Thymus (tissue), 11 donors: Measurements from ENCODE around the gene RNF40. TPM values are rescaled to one million over a fixed set of nuclear protein-coding genes. Genes with fewer than 3 reads are reported as not detected.
"Not testable (repeated sequence)": the region's sequence is repeated elsewhere in the genome, so short reads cannot be mapped to it uniquely, and the experiment has no call there.

ENCODE experiments used
- DNase-seq, 9 donors: peaks; one replicate each; pipeline ENCODE4 v3.0.0-alpha.2; 2013; ENCODE audit warnings: low spot score in 9 of 9, low read depth in 6 of 9, missing footprints in 1 of 9
- H3K27ac ChIP-seq, 2 donors: one replicate each; pipeline ENCODE4 v1.5.1; 2013; ENCODE audit warnings: control low read depth in 1 of 2, low read depth in 1 of 2, low read length in 1 of 2, mild to moderate bottlenecking in 1 of 2, moderate library complexity in 1 of 2
- H3K27me3 ChIP-seq, 2 donors: one replicate each; pipeline ENCODE4 v1.5.1; 2013; ENCODE audit warnings: low read length in 1 of 2; ENCODE audit not compliant: control insufficient read depth in 2 of 2, insufficient read depth in 1 of 2
- H3K36me3 ChIP-seq, 2 donors: one replicate each; pipeline ENCODE4 v1.5.1; 2013; ENCODE audit warnings: low read length in 1 of 2, mild to moderate bottlenecking in 1 of 2, moderate library complexity in 1 of 2; ENCODE audit not compliant: control insufficient read depth in 2 of 2, insufficient read depth in 2 of 2
- H3K4me1 ChIP-seq, 2 donors: one replicate each; pipeline ENCODE4 v1.5.1; 2013; ENCODE audit warnings: low read length in 2 of 2; ENCODE audit not compliant: control insufficient read depth in 2 of 2, insufficient read depth in 2 of 2
- H3K4me3 ChIP-seq, 2 donors: one replicate each; pipeline ENCODE4 v1.5.1; 2013; ENCODE audit warnings: low read length in 2 of 2, control low read depth in 1 of 2, mild to moderate bottlenecking in 1 of 2
- H3K9me3 ChIP-seq, 2 donors: one replicate each; pipeline ENCODE4 v1.5.1; 2013; ENCODE audit warnings: low read length in 1 of 2, mild to moderate bottlenecking in 1 of 2; ENCODE audit not compliant: control insufficient read depth in 2 of 2, insufficient read depth in 1 of 2
- WGBS: extraction: QIAGEN DNeasy Blood & Tissue Kit; methylation state at CpG from one replicate; pipeline ENCODE4 v1.1.7; 2013; 5-methylcytosine and 5-hydroxymethylcytosine counted together
- polyA plus RNA-seq: library from polyadenylated mRNA; stranded (reverse); fragments of 200-250 nt; gene quantifications from one replicate; pipeline ENCODE4 v1.2.3, GENCODE V29; 2013
- total RNA-seq: library from RNA; stranded (reverse); fragments of 120-200 nt; gene quantifications from one replicate; pipeline ENCODE4 v1.2.4, GENCODE V29; 2013
- donor health status: healthy.

RNF40 gene
- total and polyA plus RNA-seq, 2 donors = 42.4 to 74.8 TPM

- no peaks in the 10 kb centered on the region for H3K36me3 ChIP-seq
- H3K9me3 ChIP-seq = peaks cover 0 to 12% of the 10 kb centered on the region in 2 donors
- no peak overlapping the region for H3K4me3 ChIP-seq
- H3K27me3 ChIP-seq = no peaks in the 10 kb centered on the region
- WGBS = 94% methylated on average over 34 of the region's 34 CpGs
- H3K4me1 ChIP-seq = no peaks in the 10 kb centered on the region
- H3K27ac ChIP-seq = no peak overlapping the region
- no peak for DNase-seq
These were observed 58.9 kb downstream of the RNF40 start for GRCh38 chr16:30820952-30821421.

- not testable (repeated sequence) for H3K36me3 ChIP-seq, H3K4me3 ChIP-seq, H3K27me3 ChIP-seq, DNase-seq, H3K4me1 ChIP-seq, H3K27ac ChIP-seq
- 94% methylated on average over 9 of the region's 9 CpGs for WGBS
- H3K9me3 ChIP-seq = peaks cover 0 to 12% of the 10 kb centered on the region in 2 donors
These were observed 59.3 kb downstream of the RNF40 start for GRCh38 chr16:30821441-30821840.

DNA sequence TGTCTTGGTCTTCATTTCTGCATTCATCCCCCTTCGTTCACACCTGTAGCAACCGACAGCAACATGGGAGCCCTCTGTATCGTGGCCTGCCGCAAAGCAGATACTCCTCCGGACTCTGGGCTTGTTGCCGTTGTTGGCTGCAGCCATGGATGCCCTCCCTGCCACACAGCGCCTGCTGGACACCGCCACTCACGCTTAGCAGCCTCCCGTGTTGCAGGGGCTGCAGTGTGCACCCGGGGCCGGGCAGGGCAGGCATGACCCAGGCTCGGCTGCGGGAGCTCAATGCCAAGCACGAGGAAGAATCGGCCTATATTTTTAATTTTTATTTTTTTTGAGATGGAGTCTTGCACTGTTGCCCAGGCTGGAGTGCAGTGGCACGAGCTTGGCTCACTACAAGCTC lies 59.8 kb downstream of the RNF40 start:
- Histone ChIP-seq H3K4me3 (no peak overlapping the region), H3K4me1 (no peaks in the 10 kb centered on the region), H3K36me3 (no peaks in the 10 kb centered on the region), H3K9me3 (peaks cover 0 to 12% of the 10 kb centered on the region in 2 donors), H3K27me3 (no peaks in the 10 kb centered on the region), H3K27ac (no peak overlapping the region)
- WGBS = 91% methylated on average over 17 of the region's 17 CpGs
- no peak for DNase-seq

Other genes starting within 250 kb of the RNF40 start
- gene ZNF768, start 235.8 kb upstream of the RNF40 start, total RNA-seq = 10.5 TPM
- gene ZNF768, start 235.8 kb upstream of the RNF40 start, polyA plus RNA-seq = 20.4 TPM
- gene ZNF747, start 227.5 kb upstream of the RNF40 start, total RNA-seq = 7.3 TPM
- gene ZNF747, start 227.5 kb upstream of the RNF40 start, polyA plus RNA-seq = 9.8 TPM
- 5.7 TPM for gene ZNF764, start 203.9 kb upstream of the RNF40 start, total RNA-seq
- gene ZNF764, start 203.9 kb upstream of the RNF40 start, polyA plus RNA-seq = 8.3 TPM
- gene ZNF688, start 190.6 kb upstream of the RNF40 start, total RNA-seq = 17.5 TPM
- gene ZNF688, start 190.6 kb upstream of the RNF40 start, polyA plus RNA-seq = 38.1 TPM
- gene ZNF785, start 176.6 kb upstream of the RNF40 start, total RNA-seq = 5.0 TPM
- 7.8 TPM for gene ZNF785, start 176.6 kb upstream of the RNF40 start, polyA plus RNA-seq
- 7.3 TPM for gene ZNF689, start 151.9 kb upstream of the RNF40 start, total RNA-seq
- gene ZNF689, start 151.9 kb upstream of the RNF40 start, polyA plus RNA-seq = 4.3 TPM
- 14.3 TPM for gene PRR14, start 111.4 kb upstream of the RNF40 start, total RNA-seq
- 139 TPM for gene PRR14, start 111.4 kb upstream of the RNF40 start, polyA plus RNA-seq
- gene FBRS, start 103.9 kb upstream of the RNF40 start, total RNA-seq = 19.0 TPM
- gene FBRS, start 103.9 kb upstream of the RNF40 start, polyA plus RNA-seq = 60.8 TPM
- gene SRCAP, start 63.2 kb upstream of the RNF40 start, total RNA-seq = 6.1 TPM
- gene SRCAP, start 63.2 kb upstream of the RNF40 start, polyA plus RNA-seq = 8.8 TPM
- gene PHKG2, start 13.9 kb upstream of the RNF40 start, total RNA-seq = 22.1 TPM
- 53.8 TPM for gene PHKG2, start 13.9 kb upstream of the RNF40 start, polyA plus RNA-seq
- 4.8 TPM for gene CFAP119, start 260 bp upstream of the RNF40 start, total RNA-seq
- 19.6 TPM for gene CFAP119, start 260 bp upstream of the RNF40 start, polyA plus RNA-seq
- gene ZNF629, start 24.9 kb downstream of the RNF40 start, total RNA-seq = 5.0 TPM
- 4.6 TPM for gene ZNF629, start 24.9 kb downstream of the RNF40 start, polyA plus RNA-seq
- 26.7 TPM for gene BCL7C, start 131.8 kb downstream of the RNF40 start, total RNA-seq
- 29.2 TPM for gene BCL7C, start 131.8 kb downstream of the RNF40 start, polyA plus RNA-seq
- gene CTF1, start 134.3 kb downstream of the RNF40 start, total RNA-seq = 0.38 TPM
- 3.8 TPM for gene CTF1, start 134.3 kb downstream of the RNF40 start, polyA plus RNA-seq
- 10.2 TPM for gene FBXL19, start 161.2 kb downstream of the RNF40 start, total RNA-seq
- 17.0 TPM for gene FBXL19, start 161.2 kb downstream of the RNF40 start, polyA plus RNA-seq
- gene ORAI3, start 186.7 kb downstream of the RNF40 start, total RNA-seq = 12.3 TPM
- 26.4 TPM for gene ORAI3, start 186.7 kb downstream of the RNF40 start, polyA plus RNA-seq
- 2.4 TPM for gene SETD1A, start 195.4 kb downstream of the RNF40 start, total RNA-seq
- 13.1 TPM for gene SETD1A, start 195.4 kb downstream of the RNF40 start, polyA plus RNA-seq
- 3.5 TPM for gene HSD3B7, start 222.9 kb downstream of the RNF40 start, total RNA-seq
- 8.4 TPM for gene HSD3B7, start 222.9 kb downstream of the RNF40 start, polyA plus RNA-seq
- 0.19 TPM for gene STX1B, start 248.3 kb downstream of the RNF40 start, total RNA-seq
- 1.0 TPM for gene STX1B, start 248.3 kb downstream of the RNF40 start, polyA plus RNA-seq